Cardiac muscle cell (in vitro differentiated cells and primary cell): ENCODE data around the gene MYOF. TPM values are rescaled to one million over a fixed set of nuclear protein-coding genes. Genes with fewer than 3 reads are reported as not detected.
"Not testable (repeated sequence)": the region's sequence is repeated elsewhere in the genome, so short reads cannot be mapped to it uniquely, and the experiment has no call there.

Experiments used
- DNase-seq, 2 donors: peaks; one replicate each; pipeline versions ENCODE4 v3.0.0 to v3.0.0-alpha.2; 2010 to 2017; ENCODE audit warnings: low read depth in 1 of 2, low spot score in 1 of 2
- H3K27ac ChIP-seq: fragments of 200-600 bp; sonication (generic); 2 replicates; pipeline ENCODE4 v1.5.1; 2016
- H3K27me3 ChIP-seq: fragments of 200-600 bp; sonication (generic); 2 replicates; pipeline ENCODE4 v1.6.0; 2016; ENCODE audit warnings: control low read depth
- H3K36me3 ChIP-seq: fragments of 200-600 bp; sonication (generic); 2 replicates; pipeline ENCODE4 v1.5.1; 2016; ENCODE audit warnings: control low read depth
- H3K4me1 ChIP-seq: fragments of 200-600 bp; sonication (generic); 2 replicates; pipeline ENCODE4 v1.8.1; 2017; ENCODE audit warnings: low read depth, mild to moderate bottlenecking, mixed run types
- H3K4me3 ChIP-seq: fragments of 200-600 bp; sonication (generic); 2 replicates; pipeline ENCODE4 v1.5.1; 2016; ENCODE audit warnings: mild to moderate bottlenecking
- H3K9me3 ChIP-seq: fragments of 200-600 bp; sonication (generic); 2 replicates; pipeline ENCODE4 v1.5.1; 2017; ENCODE audit warnings: low read depth, mild to moderate bottlenecking, control low read depth
- CTCF ChIP-seq: IDR thresholded peaks from 2 replicates; pipeline ENCODE4 v1.5.1; 2012; ENCODE audit warnings: low read depth, mild to moderate bottlenecking, low read length
- polyA plus RNA-seq: library from polyadenylated mRNA; unstranded; fragments of >200 nt; fragmentation: Nextera tagmentation; extraction: Ambion mirVana; gene quantifications from 2 replicates; pipeline ENCODE4 v1.2.1, GENCODE V29; 2016
- total RNA-seq: library from RNA; depleted of rRNA; stranded (reverse); fragments of >200 nt; gene quantifications from 2 replicates; pipeline ENCODE4 v1.2.3, GENCODE V29; 2016

MYOF gene
- total and polyA plus RNA-seq, 2 experiments from 2014 or later: 13.4 to 22.4 TPM

GRCh38 chr10:93367664-93368063 lies 114.5 kb downstream of the MYOF start:
- no peak for TF ChIP-seq CTCF
- DNase-seq: no peak
- H3K36me3 ChIP-seq: peaks cover 2% of the 10 kb centered on the region

DNA sequence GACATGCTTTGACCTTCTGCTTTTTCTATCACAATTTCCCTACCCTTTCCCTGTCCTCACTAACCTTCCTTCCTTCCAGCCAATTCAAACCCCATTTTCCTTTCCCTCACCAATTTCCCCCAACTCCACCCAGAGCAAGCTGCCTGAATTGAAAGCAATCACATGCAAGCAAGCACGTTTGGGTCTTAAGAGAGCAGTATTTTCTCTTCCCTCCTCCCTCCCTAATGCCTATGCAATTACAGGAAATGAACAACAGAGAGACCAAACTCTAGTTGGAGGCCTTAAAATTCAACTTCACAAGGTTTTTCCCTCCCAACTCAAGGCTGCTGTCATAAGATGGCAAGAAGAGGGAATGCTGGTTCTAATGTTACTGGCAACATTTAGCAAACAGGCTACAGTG lies 117.2 kb downstream of the MYOF start:
- no peak for DNase-seq
- no peak overlapping the region for H3K27ac ChIP-seq
- no peaks in the 10 kb centered on the region for H3K9me3 ChIP-seq
- TF ChIP-seq CTCF: no peak
- no peaks in the 10 kb centered on the region for H3K4me1 ChIP-seq
- no peaks in the 10 kb centered on the region for H3K36me3 ChIP-seq
- no peaks in the 10 kb centered on the region for H3K27me3 ChIP-seq
- no peak overlapping the region for H3K4me3 ChIP-seq

More at GRCh38 chr10:93367664-93368063, 114.5 kb downstream of the MYOF start:
- no peaks in the 10 kb centered on the region for H3K27me3 ChIP-seq
- no peak overlapping the region for H3K4me3 ChIP-seq
- H3K9me3 ChIP-seq: no peaks in the 10 kb centered on the region
- H3K27ac ChIP-seq: no peak overlapping the region
- no peaks in the 10 kb centered on the region for H3K4me1 ChIP-seq

DNA sequence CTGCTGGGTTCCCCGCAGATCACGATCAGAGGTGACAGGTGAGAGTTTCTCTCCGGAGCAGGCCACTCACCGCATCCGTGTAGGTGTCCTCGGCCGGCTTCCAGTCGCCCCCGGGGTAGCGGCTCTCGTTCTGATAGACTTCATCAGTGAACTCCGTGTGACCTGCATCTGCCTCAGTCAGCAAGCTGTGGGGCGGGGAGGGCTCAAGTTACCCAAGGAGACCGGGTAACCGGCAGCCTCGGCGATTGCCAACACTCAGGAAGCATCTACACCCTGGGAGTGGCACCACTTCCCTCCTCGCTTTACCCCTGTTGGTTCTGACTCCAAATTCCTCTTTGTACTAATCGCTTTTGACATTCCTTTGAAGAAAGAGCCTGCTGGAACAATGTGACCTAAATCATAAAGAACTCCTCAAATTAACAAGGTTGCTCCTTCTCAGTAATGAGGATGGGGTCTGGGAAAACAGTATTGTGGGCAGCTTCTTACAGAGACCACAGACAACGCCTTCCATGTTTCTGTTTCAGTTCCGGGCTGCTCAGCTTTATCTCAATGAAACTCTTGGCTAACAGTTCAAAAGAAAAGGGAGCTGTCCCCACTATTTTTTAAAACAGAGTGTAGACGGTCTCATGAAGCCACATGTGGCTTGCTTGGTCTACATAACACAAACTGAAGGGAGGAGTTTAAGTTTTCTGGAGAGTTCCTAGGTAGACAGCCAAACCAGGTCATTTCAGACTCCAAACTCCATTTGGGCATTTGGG lies 118.1 kb downstream of the MYOF start:
- TF ChIP-seq CTCF: no peak
- Histone ChIP-seq H3K27me3 (no peaks in the 10 kb centered on the region), H3K9me3 (no peaks in the 10 kb centered on the region), H3K4me1 (no peaks in the 10 kb centered on the region), H3K4me3 (no peak overlapping the region), H3K36me3 (no peaks in the 10 kb centered on the region), H3K27ac (no peak overlapping the region)
- no peak for DNase-seq

GRCh38 chr10:93358398-93358797 lies 123.7 kb downstream of the MYOF start:
- H3K27ac ChIP-seq, H3K27me3 ChIP-seq, H3K9me3 ChIP-seq, H3K36me3 ChIP-seq, DNase-seq, H3K4me1 ChIP-seq, H3K4me3 ChIP-seq: not testable (repeated sequence)

DNA sequence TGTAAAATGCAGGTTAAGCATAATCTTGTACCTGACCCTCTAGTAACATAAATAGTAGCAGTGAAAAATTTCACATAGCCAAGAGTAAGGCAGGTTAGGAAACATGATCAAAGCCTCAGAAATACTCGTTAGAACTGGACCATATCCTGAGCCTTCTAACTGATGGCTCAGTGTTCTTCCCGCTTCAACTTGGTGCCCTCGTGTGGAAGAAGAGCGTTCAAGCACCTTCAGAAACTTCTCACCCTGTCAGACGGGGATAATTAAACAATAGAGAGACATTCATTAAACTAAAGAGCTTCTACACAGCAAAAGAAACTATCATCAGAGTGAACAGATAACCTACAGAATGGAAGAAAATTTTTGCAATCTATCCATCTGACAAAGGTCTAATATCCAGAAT lies 124.5 kb downstream of the MYOF start:
- Histone ChIP-seq H3K9me3 (no peaks in the 10 kb centered on the region), H3K27me3 (no peaks in the 10 kb centered on the region), H3K4me1 (no peaks in the 10 kb centered on the region), H3K36me3 (no peaks in the 10 kb centered on the region), H3K27ac (no peak overlapping the region), H3K4me3 (no peak overlapping the region)
- peak; percentile 66 for TF ChIP-seq CTCF
- DNase-seq: peak; percentile 57 to 62

- Histone ChIP-seq H3K9me3 (no peaks in the 10 kb centered on the region), H3K27ac (no peak overlapping the region), H3K36me3 (no peaks in the 10 kb centered on the region), H3K27me3 (no peaks in the 10 kb centered on the region), H3K4me3 (no peak overlapping the region), H3K4me1 (no peaks in the 10 kb centered on the region)
- DNase-seq: no peak
- no peak for TF ChIP-seq CTCF
These were observed 125.6 kb downstream of the MYOF start for GRCh38 chr10:93356516-93356915.
